Heart right ventricle (tissue), 16 donors: ENCODE results near the gene HES5. TPM values are rescaled to one million over a fixed set of nuclear protein-coding genes. Genes with fewer than 3 reads are reported as not detected.

ENCODE experiments used
- ATAC-seq, 8 donors: fragments of 200-7000 bp; cut with Tn5 transposase; one replicate each; pipeline ENCODE4 v1.9.1; 2020; ENCODE audit warnings: mild to moderate bottlenecking in 8 of 8, moderate library complexity in 8 of 8, moderate number of reproducible peaks in 1 of 8
- DNase-seq, 2 donors: peaks; one replicate each; pipeline ENCODE4 v3.0.0-alpha.2; 2020
- H3K27ac ChIP-seq, 10 donors: fragments of 200-600 bp; sonication (generic) in 2 of 10; one replicate each; pipeline versions ENCODE4 v1.5.0 to v1.8.0; 2020 to 2022; ENCODE audit warnings: mild to moderate bottlenecking in 3 of 10
- H3K27me3 ChIP-seq, 7 donors: fragments of 200-600 bp; one replicate each; pipeline ENCODE4 v1.8.0; 2021 to 2022; ENCODE audit warnings: mild to moderate bottlenecking in 2 of 7
- H3K36me3 ChIP-seq, 9 donors: fragments of 200-600 bp; sonication (generic) in 1 of 9; one replicate each; pipeline versions ENCODE4 v1.5.0 to v1.8.0; 2020 to 2022; ENCODE audit warnings: mild to moderate bottlenecking in 2 of 9
- H3K4me1 ChIP-seq, 9 donors: fragments of 200-600 bp; sonication (generic) in 1 of 9; one replicate each; pipeline versions ENCODE4 v1.5.0 to v1.8.0; 2020 to 2022; ENCODE audit warnings: mild to moderate bottlenecking in 4 of 9
- H3K4me3 ChIP-seq, 10 donors: fragments of 200-600 bp; sonication (generic) in 2 of 10; one replicate each; pipeline versions ENCODE4 v1.5.0 to v1.8.0; 2020 to 2022; ENCODE audit warnings: mild to moderate bottlenecking in 7 of 10, moderate library complexity in 2 of 10
- H3K9me3 ChIP-seq, 11 donors: fragments of 200-600 bp in 10 of 11; sonication (generic) in 2 of 11; one replicate each; pipeline versions ENCODE4 v1.5.0 to v1.8.0; 2013 to 2022; ENCODE audit warnings: mild to moderate bottlenecking in 2 of 11, control low read depth in 1 of 11, moderate library complexity in 1 of 11
- WGBS, 2 donors: extraction: QIAGEN DNeasy Blood & Tissue Kit; methylation state at CpG; one replicate each; pipeline ENCODE4 v1.1.7; 2013; ENCODE audit warnings: inconsistent platforms in 1 of 2; 5-methylcytosine and 5-hydroxymethylcytosine counted together
- intact Hi-C, 10 donors: fragments of 100-400 bp; cut with DNase I; formaldehyde crosslinking; loops; one replicate each; pipeline versions ENCODE4 v1.11.1 to v1.14.2; 2022
- polyA plus RNA-seq, 2 donors: library from polyadenylated mRNA; stranded (reverse); fragments of 200-250 nt; gene quantifications; one replicate each; pipeline ENCODE4 v1.2.3, GENCODE V29; 2013
- total RNA-seq, 10 donors: library from RNA; stranded (reverse); fragmentation: NEBNext Ultra II Directional in 3 of 10; extraction: Animal tissue kit (Norgen Biotek cat#: 25700) in 3 of 10; gene quantifications; one replicate each; pipeline versions ENCODE4 v1.2.1 to v1.2.4, GENCODE V29; 2021 to 2023
- TF ChIP-seq, protein P1 (sequence below), 9 donors: fragments of 200-600 bp; sonication (generic) in 2 of 9; IDR thresholded peaks; one replicate each; pipeline versions ENCODE4 v1.5.0 to v1.8.0; 2021 to 2022; ENCODE audit warnings: antibody characterized with exemption in 9 of 9, mild to moderate bottlenecking in 5 of 9, moderate library complexity in 1 of 9
- donor health status: Arrhythmogenic right ventricular cardiomyopathy.
- donor health status: ischemic (EF 13 %, LVEDD 7.1; RV severe dilation, severe dysfunction).
- donor health status: healthy with polysubstance abuse.
- donor health status: DM: no; HTN: yes; CAD: no.
- donor health status: DM: no; HTN: no; CAD: no.
- donor health status: ischemic (EF 25% LVEDD 6.9; RV normal size, moderate dysfunction).
- donor health status: ischemic (EF 25% LVEDD 5.7; RV mildly dilated, moderate dysfunction).
- donor health status: healthy.
- donor health status: DM: yes; HTN: yes; CAD: no.
- donor health status: Ischemic cardiomyopathy.
- donor health status: ischemic (EF 35%, LVEDD 5.7; RV mildly dilated, moderate dysfunction).
- donor health status: nonischemic (EF 11% LVEDD 7.7; RV severe dilation, severe dysfunction).
- donor health status: DM: yes; HTN: yes; CAD: no.
- donor health status: PGD.
- donor health status: ischemic (EF 29% LVEDD 5.4; RV normal size, mild dysfunction).
- donor health status: nonischemic (EF 23%, LVEDD 6.1; RV moderate dilation, normal function).

The HES5 gene
- total and polyA plus RNA-seq, 12 donors: 0.51 to 3.1 (median 1.2) TPM; not detected in 1

DNA sequence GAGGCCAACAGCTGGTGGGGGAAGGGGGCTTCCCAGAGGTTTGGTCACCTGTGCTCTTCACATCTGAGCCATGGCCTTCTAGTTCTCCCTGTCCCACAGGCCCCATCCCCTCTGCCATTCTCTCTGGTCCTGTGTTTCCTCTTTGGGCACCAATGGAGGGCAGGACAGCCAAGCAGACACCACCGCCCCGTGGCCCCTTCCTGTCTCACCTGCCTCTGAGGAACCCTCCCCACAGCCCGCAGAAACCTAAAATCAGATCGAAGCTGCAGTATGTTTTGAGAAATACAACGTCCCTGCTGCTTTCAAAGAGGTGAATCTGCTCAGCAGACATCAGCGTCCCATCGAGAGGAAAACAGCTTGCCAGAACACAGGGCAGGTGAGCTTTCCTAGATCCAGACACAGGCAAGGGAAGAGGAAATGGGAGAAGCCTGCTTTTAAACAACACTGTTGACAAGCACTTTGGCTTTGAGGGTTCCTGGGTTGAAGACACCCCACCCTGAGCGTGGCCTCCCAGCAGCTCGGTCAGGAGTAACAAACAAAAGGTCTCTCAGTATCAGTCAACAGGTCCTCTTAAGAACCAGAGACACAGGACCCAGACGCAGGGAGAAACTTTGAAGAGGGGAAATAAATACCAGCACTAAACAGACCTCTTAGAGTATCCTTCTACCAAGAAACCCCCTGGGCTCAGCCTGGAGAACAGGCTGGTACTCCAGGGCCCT lies 6.0 kb downstream of the HES5 start:
- H3K27me3 ChIP-seq: peaks cover 0 to 22% (median 0%) of the 10 kb centered on the region in 7 donors
- peak overlapping the region in 6 of 10 donors; percentile 64 to 100 (median 95) for H3K4me3 ChIP-seq
- TF ChIP-seq, protein P1, sequence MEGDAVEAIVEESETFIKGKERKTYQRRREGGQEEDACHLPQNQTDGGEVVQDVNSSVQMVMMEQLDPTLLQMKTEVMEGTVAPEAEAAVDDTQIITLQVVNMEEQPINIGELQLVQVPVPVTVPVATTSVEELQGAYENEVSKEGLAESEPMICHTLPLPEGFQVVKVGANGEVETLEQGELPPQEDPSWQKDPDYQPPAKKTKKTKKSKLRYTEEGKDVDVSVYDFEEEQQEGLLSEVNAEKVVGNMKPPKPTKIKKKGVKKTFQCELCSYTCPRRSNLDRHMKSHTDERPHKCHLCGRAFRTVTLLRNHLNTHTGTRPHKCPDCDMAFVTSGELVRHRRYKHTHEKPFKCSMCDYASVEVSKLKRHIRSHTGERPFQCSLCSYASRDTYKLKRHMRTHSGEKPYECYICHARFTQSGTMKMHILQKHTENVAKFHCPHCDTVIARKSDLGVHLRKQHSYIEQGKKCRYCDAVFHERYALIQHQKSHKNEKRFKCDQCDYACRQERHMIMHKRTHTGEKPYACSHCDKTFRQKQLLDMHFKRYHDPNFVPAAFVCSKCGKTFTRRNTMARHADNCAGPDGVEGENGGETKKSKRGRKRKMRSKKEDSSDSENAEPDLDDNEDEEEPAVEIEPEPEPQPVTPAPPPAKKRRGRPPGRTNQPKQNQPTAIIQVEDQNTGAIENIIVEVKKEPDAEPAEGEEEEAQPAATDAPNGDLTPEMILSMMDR (IDR thresholded peaks at IDR 0.05): no peak
- ATAC-seq: no peak
- H3K36me3 ChIP-seq: peaks cover under 1 to 34% (median 20%) of the 10 kb centered on the region in 9 donors
- H3K9me3 ChIP-seq: no peaks in the 10 kb centered on the region
- 57 to 59% methylated on average over 10 of the region's 10 CpGs for WGBS, 2 donors
- no peak for DNase-seq
- intact Hi-C loops: loop anchor here in 2 of 10 donors (10.0 kb wide), 1 partner anchor 121 kb away; no protein-coding TSS in a partner anchor
- H3K4me1 ChIP-seq: peaks cover 32 to 63% (median 54%) of the 10 kb centered on the region in 9 donors
- peak overlapping the region in 1 of 10 donors; percentile 36 for H3K27ac ChIP-seq

DNA sequence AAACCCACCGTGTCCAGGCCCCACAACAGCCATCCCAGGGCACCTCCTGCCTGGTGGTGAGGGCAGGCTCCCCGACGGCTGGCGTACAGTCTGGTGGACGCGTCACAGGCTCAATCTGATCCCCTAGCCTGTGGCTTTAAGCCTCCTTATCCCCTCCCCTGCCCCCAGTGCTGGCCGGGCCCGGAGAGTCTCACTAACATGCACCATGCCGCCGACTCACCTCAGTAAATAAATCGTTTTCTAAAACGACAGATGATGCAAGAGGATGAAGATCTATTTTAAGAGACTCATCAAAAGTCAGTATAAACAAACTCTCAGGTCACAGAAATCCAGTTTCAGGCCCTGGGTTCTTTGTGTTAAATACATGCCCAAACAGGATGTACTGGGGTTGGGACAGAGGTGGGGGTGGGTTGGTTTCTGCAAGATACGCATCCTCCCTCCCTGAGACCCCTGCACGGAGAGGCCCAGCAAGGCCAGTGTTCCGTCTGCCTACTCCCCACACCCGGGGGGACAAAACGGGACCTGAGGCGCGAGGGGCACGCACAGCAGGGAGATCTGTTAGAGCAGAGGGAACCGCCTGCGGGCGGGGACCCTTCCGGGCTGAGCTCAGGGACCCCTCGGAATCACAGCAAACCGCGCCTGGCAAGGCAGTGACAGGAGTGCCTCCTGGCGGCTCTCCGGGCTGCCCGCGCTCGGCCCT lies 6.7 kb downstream of the HES5 start:
- Histone ChIP-seq H3K9me3 (no peaks in the 10 kb centered on the region), H3K4me1 (peaks cover 29 to 55% (median 47%) of the 10 kb centered on the region in 9 donors), H3K36me3 (peaks cover 4 to 41% (median 27%) of the 10 kb centered on the region in 9 donors), H3K4me3 (no peak overlapping the region), H3K27ac (peak overlapping the region in 1 of 10 donors; percentile 36), H3K27me3 (peaks cover 0 to 15% (median 0%) of the 10 kb centered on the region in 7 donors)
- ATAC-seq (no peak), DNase-seq (no peak)
- TF ChIP-seq, protein P1 (IDR thresholded peaks at IDR 0.05): peak in 1 of 9 donors; percentile 12
- WGBS, 2 donors: 60 to 66% methylated on average over 32 of the region's 32 CpGs
- intact Hi-C loops: loop anchor here in 2 of 10 donors (10.0 kb wide), 1 partner anchor 121 kb away; no protein-coding TSS in a partner anchor

DNA sequence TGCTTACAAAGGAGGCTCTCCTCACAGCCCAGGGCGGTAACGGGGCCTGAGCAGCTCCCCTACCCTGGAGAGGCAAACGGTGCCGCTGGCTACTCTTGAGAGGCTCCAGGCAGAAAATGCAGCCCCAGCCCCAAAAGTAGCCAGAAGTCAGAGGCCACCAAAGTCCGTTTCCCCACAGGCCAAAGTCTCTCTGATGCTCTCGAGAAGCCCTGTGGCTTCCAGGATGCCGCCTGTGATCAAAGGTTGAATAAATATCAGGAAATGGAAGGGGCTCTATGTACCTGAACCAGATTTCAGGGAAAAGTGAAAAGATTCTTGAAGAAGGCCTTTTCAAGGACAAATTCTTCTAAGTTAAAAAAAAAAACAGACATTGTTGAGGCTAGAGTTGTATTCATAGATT lies 7.8 kb downstream of the HES5 start:
- ATAC-seq (no peak), DNase-seq (no peak)
- Histone ChIP-seq H3K27me3 (peaks cover 0 to 4% (median 0%) of the 10 kb centered on the region in 7 donors), H3K36me3 (peaks cover 14 to 53% (median 38%) of the 10 kb centered on the region in 9 donors), H3K4me1 (peaks cover 18 to 44% (median 35%) of the 10 kb centered on the region in 9 donors), H3K9me3 (no peaks in the 10 kb centered on the region), H3K4me3 (no peak overlapping the region), H3K27ac (no peak overlapping the region)
- WGBS, 2 donors: 86% methylated on average over 7 of the region's 7 CpGs
- TF ChIP-seq, protein P1 (IDR thresholded peaks at IDR 0.05): no peak
- intact Hi-C loops: loop anchor here in 2 of 10 donors (10.0 kb wide), 1 partner anchor 123 kb away; no protein-coding TSS in a partner anchor

DNA sequence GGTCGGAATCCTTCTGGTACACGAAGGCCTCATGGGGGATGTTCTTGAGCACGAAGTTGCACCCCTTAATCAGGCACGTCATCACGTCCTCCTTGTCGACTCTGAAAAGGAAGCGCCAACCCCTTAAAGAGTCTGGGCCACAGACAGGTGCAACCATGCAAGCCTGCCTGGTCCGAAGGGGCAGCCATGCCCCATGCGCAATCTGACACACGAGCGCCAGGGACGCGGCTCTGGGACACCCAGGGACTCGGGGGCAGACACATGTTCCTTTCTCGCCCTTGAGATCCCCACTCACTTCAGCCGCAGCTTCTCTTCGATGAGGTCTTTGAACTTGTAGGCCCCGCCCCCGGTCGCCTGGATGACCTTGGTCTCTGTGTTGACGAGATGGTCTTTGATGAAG lies 9.3 kb downstream of the HES5 start:
- WGBS, 2 donors: 74 to 76% methylated on average over 21 of the region's 21 CpGs

More for the DNA sequence above, 9.3 kb downstream of the HES5 start:
- H3K4me3 ChIP-seq: no peak overlapping the region
- no peaks in the 10 kb centered on the region for H3K27me3 ChIP-seq
- DNase-seq (no peak), ATAC-seq (no peak)
- no peaks in the 10 kb centered on the region for H3K9me3 ChIP-seq
- TF ChIP-seq, protein P1 (IDR thresholded peaks at IDR 0.05): no peak
- H3K36me3 ChIP-seq: peaks cover 18 to 67% (median 50%) of the 10 kb centered on the region in 9 donors
- H3K4me1 ChIP-seq: peaks cover 12 to 37% (median 28%) of the 10 kb centered on the region in 9 donors
- intact Hi-C loops: loop anchor here in 2 of 10 donors (10.0 kb wide), 1 partner anchor 124 kb away; no protein-coding TSS in a partner anchor
- H3K27ac ChIP-seq: no peak overlapping the region
